HG02973 (cell line): ENCODE data around the gene ARHGAP35.
"Not testable (repeated sequence)": the region's sequence is repeated elsewhere in the genome, so short reads cannot be mapped to it uniquely, and the experiment has no call there.

ENCODE experiments used
- ATAC-seq: cut with Tn5 transposase; IDR thresholded peaks from one replicate; pipeline ENCODE4 v1.9.1; 2021; ENCODE audit warnings: moderate library complexity; ENCODE audit not compliant: unreplicated experiment

ARHGAP35 gene

DNA sequence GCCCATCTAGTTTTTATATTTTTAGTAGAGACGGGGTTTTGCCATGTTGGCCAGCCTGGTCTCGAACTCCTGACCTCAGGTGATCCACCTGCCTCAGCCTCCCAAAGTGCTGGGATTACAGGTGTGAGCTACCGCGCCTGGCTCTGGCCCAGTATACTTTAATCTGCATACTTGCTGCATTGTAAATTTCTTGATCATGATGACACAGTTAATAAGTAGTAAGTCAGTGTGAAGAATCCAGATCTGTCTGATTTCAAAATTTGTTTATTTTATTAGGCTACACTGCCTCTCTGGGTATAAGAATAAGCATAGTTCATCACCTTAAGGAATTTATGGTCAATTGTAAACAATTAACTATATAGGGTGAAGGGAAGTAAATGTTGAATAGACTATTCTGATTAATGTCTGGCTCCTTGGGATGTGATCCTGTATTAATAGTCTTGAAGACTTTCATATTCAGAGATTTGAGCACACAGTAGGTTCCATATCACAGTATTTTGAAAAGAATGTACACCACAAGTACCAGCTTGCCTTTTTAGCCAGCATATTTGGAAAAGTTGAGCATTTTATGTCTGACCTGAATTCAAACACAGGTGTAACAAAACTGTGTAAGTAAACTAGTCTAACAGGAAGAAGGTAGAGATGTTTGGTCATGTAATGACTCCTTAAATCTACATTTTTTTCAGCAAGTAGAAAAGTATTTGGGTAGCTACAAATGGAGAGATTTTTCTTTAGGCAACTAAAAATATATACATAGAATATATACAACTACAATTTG is 7.4 kb downstream of the ARHGAP35 start:
- ATAC-seq, result no peak

DNA sequence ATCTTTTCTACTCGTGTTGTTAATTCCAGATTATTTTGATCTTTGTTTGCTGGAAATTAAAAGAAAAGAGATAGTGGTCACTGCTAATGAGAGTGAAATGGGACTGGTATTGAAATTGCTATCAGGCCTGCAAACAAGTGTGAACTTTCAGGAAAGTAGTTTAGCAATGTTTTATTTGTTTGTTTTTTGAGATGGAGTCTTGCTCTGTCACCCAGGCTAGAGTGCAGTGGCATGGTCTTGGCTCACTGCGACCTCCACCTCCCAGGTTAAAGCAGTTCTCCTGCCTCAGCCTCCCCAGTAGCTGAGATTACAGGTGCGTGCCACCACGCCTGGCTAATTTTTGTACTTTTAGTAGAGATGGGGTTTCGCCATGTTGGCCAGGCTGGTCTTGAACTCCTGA is 10.4 kb downstream of the ARHGAP35 start:
- ATAC-seq, result not testable (repeated sequence)

DNA sequence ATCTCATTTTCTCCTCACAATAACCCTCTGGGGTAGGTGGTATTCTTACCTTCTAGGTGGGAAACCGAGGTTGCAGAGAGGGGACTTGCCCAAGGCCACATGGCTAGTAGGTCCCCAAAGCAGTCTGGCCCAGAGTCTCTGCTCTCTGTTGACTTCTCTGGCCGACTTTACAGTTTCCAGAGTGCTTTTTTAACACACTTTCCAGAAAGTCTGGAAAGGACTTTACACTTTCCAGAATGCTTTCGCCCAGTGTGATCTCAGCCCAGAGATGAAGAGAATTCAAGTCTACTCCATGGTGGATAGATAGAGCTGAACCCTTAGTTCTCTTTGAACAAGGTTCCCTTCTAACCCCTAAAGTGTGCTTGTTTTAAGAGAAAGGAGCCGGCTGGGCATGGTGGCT is 12.2 kb downstream of the ARHGAP35 start:
- ATAC-seq, result no peak

GRCh38 chr19:46875234-46875633 is 14.4 kb downstream of the ARHGAP35 start:
- ATAC-seq, result no peak

- ATAC-seq, result no peak
Measured at GRCh38 chr19:46875657-46876056, 14.9 kb downstream of the ARHGAP35 start.

- no peak for ATAC-seq
Measured at GRCh38 chr19:46878613-46879375, 18.0 kb downstream of the ARHGAP35 start.

GRCh38 chr19:46880431-46880830 is 19.6 kb downstream of the ARHGAP35 start:
- no peak for ATAC-seq

DNA sequence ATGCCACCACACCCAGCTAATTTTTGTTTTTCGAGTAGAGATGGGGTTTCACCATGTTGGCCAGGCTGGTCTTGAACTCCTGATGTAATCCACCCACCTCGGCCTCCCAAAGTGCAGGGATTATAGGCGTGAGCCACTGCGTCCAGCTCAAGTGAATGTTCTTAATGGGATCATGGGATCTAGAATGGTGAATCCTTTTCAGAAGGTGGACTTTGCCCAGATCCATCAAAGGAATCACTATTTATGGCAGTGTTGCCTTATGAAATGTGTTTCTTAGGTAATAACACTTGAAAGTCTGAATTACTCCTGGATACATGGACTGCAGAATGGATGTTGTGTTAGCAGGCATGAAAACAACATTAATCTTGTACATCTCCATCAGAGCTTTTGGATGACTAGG is 20.3 kb downstream of the ARHGAP35 start:
- no peak for ATAC-seq

- no peak for ATAC-seq
Measured at GRCh38 chr19:46882034-46882433, 21.2 kb downstream of the ARHGAP35 start.

DNA sequence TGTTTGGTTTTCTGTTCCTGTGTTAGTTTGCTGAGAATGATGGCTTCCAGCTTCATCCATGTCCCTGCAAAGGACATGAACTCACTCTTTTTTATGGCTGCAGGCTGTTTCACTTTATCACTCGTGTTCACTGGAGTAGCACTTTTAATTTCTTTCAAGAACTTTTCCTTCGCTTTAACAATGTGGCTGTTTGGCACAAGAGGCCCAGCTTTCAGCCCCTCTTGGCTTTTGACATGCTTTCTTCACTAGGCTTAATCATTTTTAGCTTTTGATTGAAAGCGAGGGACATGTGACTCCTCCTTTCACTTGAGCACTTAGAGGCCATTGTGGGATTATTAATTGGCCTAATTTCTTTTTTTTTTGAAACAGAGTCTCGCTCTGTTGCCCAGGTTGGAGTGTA is 22.0 kb downstream of the ARHGAP35 start:
- ATAC-seq, result not testable (repeated sequence)

DNA sequence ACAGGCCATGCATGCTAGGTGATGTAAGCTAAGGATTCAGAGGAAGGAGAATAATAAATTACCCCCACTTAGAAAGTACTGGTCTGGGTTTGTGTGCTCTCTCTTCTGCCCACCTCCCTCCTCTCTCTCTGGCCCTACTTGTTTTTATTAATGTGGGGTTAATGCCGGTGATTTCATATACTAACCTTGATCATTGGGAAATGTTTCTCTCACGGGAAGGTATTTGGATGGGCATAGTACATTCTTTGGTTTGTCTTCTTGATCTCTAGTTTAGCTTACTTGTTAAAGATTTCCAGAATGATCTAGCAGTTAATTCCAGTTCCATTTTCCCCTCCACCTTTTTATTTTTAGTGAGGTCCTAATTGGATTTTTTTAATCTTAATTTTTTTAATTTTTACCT is 24.6 kb downstream of the ARHGAP35 start:
- ATAC-seq, result no peak

DNA sequence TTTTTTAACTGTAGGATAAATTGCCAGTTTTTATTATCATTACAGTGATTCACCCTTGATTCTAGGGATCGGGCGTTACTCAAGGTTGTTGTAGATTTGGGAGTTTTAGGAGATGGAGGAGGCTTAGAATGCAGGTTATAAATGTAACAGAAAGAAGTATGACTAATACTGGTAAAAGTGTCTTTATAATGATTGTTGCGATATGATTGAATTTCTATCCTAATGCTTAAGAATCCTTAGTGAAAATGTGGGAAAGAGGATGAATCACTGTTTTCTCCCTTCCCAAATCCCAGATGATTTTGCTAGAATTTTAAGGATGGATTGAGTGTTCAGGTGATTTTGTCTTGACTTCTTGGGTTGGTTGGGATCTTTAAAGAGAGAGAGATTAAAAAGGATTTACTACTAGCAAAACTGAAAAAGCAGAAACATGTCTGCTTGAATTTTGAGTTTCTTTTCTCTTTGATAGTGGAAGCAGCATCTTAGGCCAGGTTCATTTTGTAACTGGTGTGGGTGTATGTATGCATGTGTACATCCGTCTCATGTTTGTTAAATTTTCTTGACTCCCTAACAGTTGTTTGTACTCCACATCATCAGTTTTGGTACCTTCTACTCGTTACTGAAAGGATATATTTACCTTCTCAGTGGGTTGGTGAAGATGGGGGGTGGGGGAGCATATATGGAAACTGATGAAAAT is 25.9 kb downstream of the ARHGAP35 start:
- ATAC-seq, result no peak

DNA sequence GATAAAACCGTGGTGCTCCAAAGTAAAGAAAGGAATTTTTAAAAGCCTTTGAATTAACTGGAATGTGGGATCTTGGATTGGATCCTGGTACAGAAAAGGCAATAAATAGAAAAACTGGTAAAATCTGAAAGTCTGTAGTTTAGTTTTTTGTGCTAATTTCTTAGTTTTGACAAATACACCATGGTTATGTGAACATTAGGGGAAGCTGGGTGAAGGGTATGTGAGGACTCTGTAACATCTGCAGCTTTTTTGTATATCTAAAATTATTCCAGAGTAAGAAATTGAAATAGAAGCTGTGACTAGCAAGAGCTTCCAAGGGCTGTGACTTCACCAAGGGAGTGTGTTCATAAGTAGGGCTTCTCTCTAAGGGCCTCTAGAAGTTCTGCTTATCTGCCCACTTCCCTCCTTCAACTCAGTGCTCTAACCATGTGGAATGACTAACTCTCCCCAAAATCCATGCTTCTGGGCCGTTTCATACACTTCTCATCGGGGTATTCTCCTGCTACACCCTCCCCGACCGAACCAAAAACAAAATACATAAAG is 26.5 kb downstream of the ARHGAP35 start:
- ATAC-seq, result no peak

GRCh38 chr19:46890423-46891170 is 29.8 kb downstream of the ARHGAP35 start:
- no peak for ATAC-seq

DNA sequence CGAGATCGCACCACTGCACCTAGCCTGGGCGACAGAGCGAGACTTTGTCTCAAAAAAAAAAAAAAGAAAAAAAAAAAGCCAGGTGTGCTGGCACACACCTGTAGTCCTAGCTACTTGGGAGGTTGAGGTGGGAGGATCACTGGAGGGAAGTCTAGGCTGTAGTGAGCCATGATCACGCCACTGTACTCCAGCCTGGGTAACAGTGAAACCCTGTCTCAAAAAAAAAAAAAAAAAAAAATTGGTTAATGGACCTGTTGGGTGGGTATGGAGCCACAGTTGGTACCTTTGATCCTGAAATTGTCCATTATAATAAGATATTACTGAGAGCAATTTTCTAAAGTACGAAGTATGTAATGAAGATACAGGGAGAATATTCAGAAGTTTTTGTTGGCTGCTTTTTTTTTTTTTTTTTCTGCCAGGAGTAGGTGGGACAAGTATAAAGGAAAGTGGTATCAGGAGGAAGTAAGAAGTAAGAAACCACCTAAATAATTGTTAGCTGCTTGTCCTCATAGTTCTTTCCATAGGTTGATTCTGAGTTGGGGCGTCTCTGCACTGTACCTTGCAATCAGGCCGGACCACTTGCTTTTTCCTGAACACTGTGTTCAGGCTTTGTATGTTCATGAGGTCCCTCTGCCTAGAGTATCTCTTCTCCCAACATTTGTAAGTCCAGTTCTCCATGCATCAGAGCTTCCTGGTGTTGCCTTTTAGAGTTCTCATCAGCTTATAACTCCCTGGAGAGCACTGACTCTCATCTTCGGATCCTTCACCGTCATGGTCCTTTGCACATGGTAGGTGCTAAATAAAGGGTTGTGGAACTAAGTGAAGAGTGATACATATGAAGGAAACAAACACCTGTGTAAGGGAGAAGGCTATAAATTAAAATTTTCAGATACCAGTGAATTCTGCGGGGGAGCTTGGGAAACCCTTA is 31.7 kb downstream of the ARHGAP35 start:
- ATAC-seq, result no peak

DNA sequence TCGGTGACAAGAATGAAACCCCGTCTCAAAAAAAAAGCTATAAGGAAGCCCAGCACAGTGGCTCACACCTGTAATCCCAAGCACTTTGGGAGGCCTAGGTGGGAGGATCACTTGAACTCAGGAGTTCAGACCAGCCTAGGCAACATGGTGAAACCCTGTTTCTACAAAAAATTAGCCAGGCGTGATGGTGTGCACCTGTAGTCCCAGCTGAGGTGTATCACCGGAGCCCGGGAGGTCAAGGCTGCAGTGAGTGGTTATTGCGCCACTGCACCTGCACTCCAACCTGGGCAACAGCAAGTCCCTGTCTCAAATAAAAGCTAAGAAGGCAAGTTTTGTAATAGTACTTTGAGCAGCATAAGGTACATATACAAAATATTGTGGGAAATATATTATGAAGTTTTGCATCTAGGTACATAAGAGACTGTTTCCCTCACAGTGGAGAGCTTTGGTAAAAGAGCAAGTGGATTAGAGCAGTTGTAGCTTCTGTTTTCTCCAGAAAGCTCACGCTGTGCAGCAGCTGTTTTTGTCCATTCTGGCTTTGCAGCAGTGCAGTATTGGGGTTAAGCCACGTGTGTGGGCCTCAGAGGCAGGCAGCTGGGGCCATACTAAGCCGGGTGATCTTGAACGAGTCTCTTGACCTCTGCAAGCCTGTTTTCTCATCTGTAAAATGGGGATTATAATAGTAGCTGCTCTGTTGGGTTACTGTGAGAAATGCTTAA is 35.4 kb downstream of the ARHGAP35 start:
- ATAC-seq, result no peak

DNA sequence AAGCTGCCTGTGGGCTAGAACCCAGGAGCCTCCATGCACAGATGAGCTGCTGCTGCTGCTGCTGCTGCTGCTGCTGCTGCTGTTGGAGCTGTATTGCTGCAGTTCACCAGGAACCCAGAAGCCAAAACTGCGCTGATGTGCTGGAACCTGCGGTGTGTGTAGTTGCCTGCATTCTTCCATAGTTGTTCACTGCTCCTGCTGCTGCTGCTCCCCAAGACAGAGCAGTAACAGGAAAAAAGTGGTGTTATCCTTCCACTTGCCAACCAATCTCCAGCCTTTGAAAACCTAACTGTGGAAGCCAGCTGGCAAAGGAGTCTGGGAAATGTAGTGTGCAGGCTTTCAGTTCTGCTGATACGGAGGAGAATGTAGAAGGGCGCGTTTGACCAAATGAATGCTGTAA is 37.9 kb downstream of the ARHGAP35 start:
- ATAC-seq, result no peak

DNA sequence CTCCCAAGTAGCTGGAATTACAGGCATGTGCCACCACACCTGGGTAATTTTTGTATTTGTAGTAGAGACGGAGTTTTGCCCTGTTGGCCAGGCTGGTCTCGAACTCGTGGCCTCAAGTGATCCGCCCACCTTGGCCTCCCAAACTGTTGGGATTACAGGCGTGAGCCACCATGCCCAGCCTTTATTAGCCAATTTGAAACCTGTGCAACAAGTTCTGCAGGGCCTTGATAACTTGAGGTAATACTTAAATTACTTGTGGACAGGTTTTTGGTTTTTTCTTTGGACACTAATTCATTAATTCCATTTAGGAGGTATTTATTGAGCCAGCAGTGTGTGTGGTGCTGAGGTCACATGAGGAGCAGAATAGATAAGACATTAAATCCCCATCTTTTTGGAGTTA is 39.5 kb downstream of the ARHGAP35 start:
- ATAC-seq, result no peak
